ENCODE data around the gene ARVCF. TPM values are rescaled to one million over a fixed set of nuclear protein-coding genes. Genes with fewer than 3 reads are reported as not detected.

Gene ARVCF
- total and polyA plus RNA-seq, 9 of the 15 experiments (the other 6 are each of a cell fraction or from before 2014, with no cell fraction given), result 0.03 to 97.4 (median 15.6) TPM

GRCh38 chr22:19942157-19943081 is 74.2 kb downstream of the ARVCF start (continued):
- TF ChIP-seq RERE (CRISPR knock-in tag; IDR thresholded peaks at IDR 0.05; ENCODE audit: borderline replicate concordance) (no peak), RBM22 (IDR thresholded peaks at IDR 0.05; ENCODE audit: low read depth, low read length, poor library complexity, severe bottlenecking) (no peak), ZNF436 (CRISPR knock-in tag; IDR thresholded peaks at IDR 0.05) (peak; percentile 44; the same call in 1 of the 2 replicates), NCOA4 (IDR thresholded peaks at IDR 0.05; ENCODE audit: partially characterized antibody) (no peak), SIRT6 (IDR thresholded peaks at IDR 0.05; ENCODE audit: low read depth, low read length) (peak; percentile 45), CTCFL (IDR thresholded peaks at IDR 0.05; ENCODE audit: borderline replicate concordance, insufficient read depth, low read depth, low read length, poor library complexity, severe bottlenecking) (no peak), ZZZ3 (IDR thresholded peaks at IDR 0.05) (no peak), ZNF717 (CRISPR knock-in tag; IDR thresholded peaks at IDR 0.05) (peak; percentile 69; the same call in 1 of the 2 replicates), ZBTB49 (CRISPR knock-in tag; IDR thresholded peaks at IDR 0.05; ENCODE audit: borderline replicate concordance) (no peak), TEAD4 (IDR thresholded peaks at IDR 0.05; ENCODE audit: low read length) (no peak), TEAD4 (CRISPR knock-in tag; IDR thresholded peaks at IDR 0.05; ENCODE audit: borderline replicate concordance) (no peak), YY1 (IDR thresholded peaks at IDR 0.05; ENCODE audit: borderline replicate concordance in 1 of 3, control insufficient read depth in 1 of 3, extremely low read depth in 1 of 3, insufficient read depth in 3 of 3, insufficient read length in 1 of 3, insufficient replicate concordance in 2 of 3, low read depth in 1 of 3, low read length in 2 of 3) (peak in 1 of 3 experiments; percentile 54), RBM39 (optimal IDR thresholded peaks at IDR 0.05; ENCODE audit: low read depth, low read length) (peak; percentile 83), CXXC5 (CRISPR knock-in tag; IDR thresholded peaks at IDR 0.05) (peak; percentile 34), RHOXF2B (CRISPR knock-in tag; conservative IDR thresholded peaks at IDR 0.05) (no peak), RFX5 (IDR thresholded peaks at IDR 0.05; ENCODE audit: low read depth, low read length) (peak; percentile 91)

Measured in K562 (cell line).